Right atrium auricular region (tissue), 2 donors: ENCODE results near the gene IFNA4. TPM values are rescaled to one million over a fixed set of nuclear protein-coding genes. Genes with fewer than 3 reads are reported as not detected.
"Not testable (repeated sequence)": the region's sequence is repeated elsewhere in the genome, so short reads cannot be mapped to it uniquely, and the experiment has no call there.

Experiments used
- DNase-seq: peaks from one replicate; pipeline ENCODE4 v3.0.0-alpha.2; 2019; ENCODE audit warnings: low spot score
- H3K27ac ChIP-seq, 2 donors: fragments of 200-600 bp; sonication (generic); 1 replicate in 1 of 2; 2 replicates in 1 of 2; pipeline ENCODE4 v1.5.1; 2016 to 2019
- H3K27me3 ChIP-seq, 2 donors: fragments of 200-600 bp; sonication (generic); one replicate each; pipeline versions ENCODE4 v1.5.1 to v1.6.0; 2017 to 2019
- H3K36me3 ChIP-seq: fragments of 200-600 bp; sonication (generic); one replicate; pipeline ENCODE4 v1.5.1; 2016
- H3K4me1 ChIP-seq, 2 donors: fragments of 200-600 bp; sonication (generic); one replicate each; pipeline versions ENCODE4 v1.5.1 to v1.6.0; 2017 to 2019
- H3K4me3 ChIP-seq, 2 donors: fragments of 200-600 bp; sonication (generic); 1 replicate in 1 of 2; 2 replicates in 1 of 2; pipeline ENCODE4 v1.5.1; 2017 to 2019; ENCODE audit warnings: mild to moderate bottlenecking in 1 of 2, moderate library complexity in 1 of 2
- H3K9me3 ChIP-seq, 2 donors: fragments of 200-600 bp; sonication (generic); one replicate each; pipeline ENCODE4 v1.5.1; 2019
- CTCF ChIP-seq, 2 donors: fragments of 200-600 bp; sonication (generic); IDR thresholded peaks; one replicate each; pipeline ENCODE4 v1.5.1; 2019; ENCODE audit warnings: antibody characterized with exemption in 2 of 2
- total RNA-seq, 2 donors: library from RNA; depleted of rRNA; stranded (reverse); fragments of >200 nt; gene quantifications; one replicate each; pipeline ENCODE4 v1.1.0, GENCODE V29; 2016

The IFNA4 gene
- total RNA-seq, 2 donors from 2014 or later = not detected

- DNase-seq, H3K9me3 ChIP-seq, H3K4me3 ChIP-seq, H3K27ac ChIP-seq, H3K4me1 ChIP-seq, H3K36me3 ChIP-seq, H3K27me3 ChIP-seq: not testable (repeated sequence)
- peak; percentile 14 to 60 for TF ChIP-seq CTCF (IDR thresholded peaks at IDR 0.05)
These were observed 7.7 kb upstream of the IFNA4 start for GRCh38 chr9:21194867-21195776.

- not testable (repeated sequence) for H3K27ac ChIP-seq, H3K9me3 ChIP-seq, H3K4me1 ChIP-seq, H3K27me3 ChIP-seq, H3K4me3 ChIP-seq, DNase-seq, H3K36me3 ChIP-seq
- TF ChIP-seq CTCF (IDR thresholded peaks at IDR 0.05) = peak in 1 of 2 donors; percentile 33
These were observed 4.3 kb downstream of the IFNA4 start for GRCh38 chr9:21182810-21183736.

- Histone ChIP-seq H3K27ac (no peak overlapping the region), H3K4me3 (no peak overlapping the region), H3K4me1 (no peaks in the 10 kb centered on the region), H3K36me3 (no peaks in the 10 kb centered on the region), H3K27me3 (no peaks in the 10 kb centered on the region), H3K9me3 (no peaks in the 10 kb centered on the region)
- no peak for DNase-seq
- no peak for TF ChIP-seq CTCF (IDR thresholded peaks at IDR 0.05)
These were observed 12.7 kb downstream of the IFNA4 start for GRCh38 chr9:21174671-21175070.

- DNase-seq = no peak
- Histone ChIP-seq H3K27me3 (no peaks in the 10 kb centered on the region), H3K4me3 (no peak overlapping the region), H3K4me1 (no peaks in the 10 kb centered on the region), H3K36me3 (no peaks in the 10 kb centered on the region), H3K9me3 (no peaks in the 10 kb centered on the region), H3K27ac (no peak overlapping the region)
- TF ChIP-seq CTCF (IDR thresholded peaks at IDR 0.05) = no peak
These were observed 15.2 kb downstream of the IFNA4 start for GRCh38 chr9:21172156-21172555.

- DNase-seq = no peak
- no peaks in the 10 kb centered on the region for H3K4me1 ChIP-seq
- no peak overlapping the region for H3K4me3 ChIP-seq
- no peaks in the 10 kb centered on the region for H3K36me3 ChIP-seq
- H3K9me3 ChIP-seq = no peaks in the 10 kb centered on the region
- no peaks in the 10 kb centered on the region for H3K27me3 ChIP-seq
- no peak for TF ChIP-seq CTCF (IDR thresholded peaks at IDR 0.05)
- H3K27ac ChIP-seq = no peak overlapping the region
These were observed 16.0 kb downstream of the IFNA4 start for GRCh38 chr9:21171351-21171750.

GRCh38 chr9:21166560-21166959 is 20.8 kb downstream of the IFNA4 start, which contains the start of gene IFNA21:
TSS of gene IFNA21 (minus strand) at chr9:21166660. CDS start at chr9:21166612, 48 bp downstream.
- DNase-seq, H3K27me3 ChIP-seq: not testable (repeated sequence)

More at GRCh38 chr9:21166560-21166959, 20.8 kb downstream of the IFNA4 start, which contains the start of gene IFNA21:
- not testable (repeated sequence) for H3K4me3 ChIP-seq, H3K4me1 ChIP-seq, H3K9me3 ChIP-seq, H3K36me3 ChIP-seq, H3K27ac ChIP-seq
